DOHH2 (cell line): ENCODE measurements around the gene COX19.

Source experiments
- CTCF ChIP-seq: fragments of 200-600 bp; sonication (generic); IDR thresholded peaks from one replicate; pipeline ENCODE4 v1.5.1; 2014; ENCODE audit warnings: antibody characterized with exemption, mild to moderate bottlenecking, low read depth, low read length; ENCODE audit not compliant: poor library complexity, severe bottlenecking
- EZH2phosphoT487 ChIP-seq: fragments of 200-600 bp; sonication (generic); IDR thresholded peaks from 2 replicates; pipeline ENCODE4 v1.6.1; 2017; ENCODE audit warnings: borderline replicate concordance, mild to moderate bottlenecking, antibody characterized with exemption, low read length, moderate library complexity, mixed read lengths

DNA sequence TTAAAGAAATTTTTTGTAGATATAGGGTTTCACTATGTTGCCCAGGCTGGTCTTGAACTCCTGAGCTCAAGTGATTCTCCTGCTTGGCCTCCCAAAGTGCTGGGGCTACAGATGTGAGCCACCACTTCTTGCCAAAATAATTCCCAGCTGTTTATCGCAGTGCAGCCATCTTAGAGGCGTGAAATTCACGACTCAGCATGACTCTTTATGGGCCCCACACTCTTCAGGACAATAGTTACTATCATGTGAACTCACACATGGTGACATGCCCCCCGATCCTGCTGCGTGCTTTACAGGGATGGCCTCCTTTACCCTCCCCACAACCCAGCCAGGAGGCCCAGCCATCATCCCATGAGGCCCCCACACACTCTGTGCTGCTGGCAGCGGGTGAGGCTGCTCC lies 4.6 kb downstream of the COX19 start:
- no peak for TF ChIP-seq CTCF
- TF ChIP-seq EZH2phosphoT487, result no peak
